GM18505 (cell line): ENCODE results near the gene TFPI2.

ENCODE experiments used
- ATAC-seq: cut with Tn5 transposase; IDR thresholded peaks from one replicate; pipeline ENCODE4 v1.9.1; 2021; ENCODE audit not compliant: unreplicated experiment
- POLR2A ChIP-seq: IDR thresholded peaks from 4 replicates; pipeline ENCODE4 v1.6.1; 2011; ENCODE audit warnings: borderline replicate concordance; ENCODE audit not compliant: insufficient read depth, insufficient read length; ENCODE audit errors: extremely low read depth

The TFPI2 gene

DNA sequence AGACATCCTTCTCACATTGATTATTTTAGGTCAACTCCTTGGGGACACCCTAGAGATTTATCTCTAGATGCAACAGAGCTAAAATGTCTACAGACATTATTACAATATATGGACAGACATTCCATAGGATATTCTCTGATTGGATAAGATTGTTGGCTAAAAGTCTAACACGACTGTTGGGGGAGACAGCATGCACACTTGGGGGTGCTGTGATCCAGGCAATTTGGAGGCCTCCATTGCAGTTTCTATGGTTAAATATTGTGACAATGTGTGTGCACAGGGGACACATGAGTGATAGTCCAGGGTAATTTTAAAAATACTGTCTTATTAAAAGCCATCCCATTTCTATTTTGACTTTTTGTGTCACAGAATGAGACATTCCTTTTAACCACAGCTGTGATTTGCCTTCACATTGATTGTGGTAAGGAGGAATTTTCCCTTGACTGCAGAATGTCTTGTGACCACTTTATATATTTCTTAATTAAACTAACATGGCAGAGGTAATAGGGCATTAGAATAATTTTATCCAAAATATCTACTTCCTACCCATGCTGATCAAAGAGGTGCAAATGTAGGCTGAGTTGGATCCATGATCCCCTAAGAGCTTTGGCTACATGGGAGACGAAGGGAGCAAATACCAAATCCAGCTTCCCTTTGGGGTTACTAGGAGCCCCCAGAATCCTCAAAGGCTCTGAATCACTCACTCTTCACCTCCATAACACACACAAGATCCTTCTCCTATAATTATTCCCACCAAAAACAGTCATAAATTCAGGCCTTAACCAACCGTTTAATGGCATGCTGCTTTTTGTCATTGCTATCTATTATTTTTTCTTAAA, 7.3 kb downstream of the TFPI2 start:
- no peak for TF ChIP-seq POLR2A
- no peak for ATAC-seq

DNA sequence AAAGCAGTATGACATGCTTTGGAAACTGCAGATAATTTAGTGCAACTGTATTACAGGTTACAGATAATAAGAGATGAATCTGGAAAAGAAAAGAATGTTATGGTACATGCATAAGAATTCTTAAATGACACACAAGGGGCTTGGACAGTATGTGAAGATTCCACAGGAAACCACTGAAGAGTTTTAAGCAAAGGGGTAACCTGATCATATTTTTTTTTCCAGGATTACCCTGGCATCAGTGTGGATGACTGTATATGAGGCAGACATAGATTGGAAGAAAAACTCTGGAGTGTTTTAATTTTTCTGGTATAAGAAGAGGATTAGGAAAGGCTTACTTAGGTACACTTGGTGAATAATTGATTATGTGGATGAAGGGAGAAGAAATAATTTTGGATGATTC, 8.1 kb downstream of the TFPI2 start:
- ATAC-seq, result no peak
- no peak for TF ChIP-seq POLR2A

DNA sequence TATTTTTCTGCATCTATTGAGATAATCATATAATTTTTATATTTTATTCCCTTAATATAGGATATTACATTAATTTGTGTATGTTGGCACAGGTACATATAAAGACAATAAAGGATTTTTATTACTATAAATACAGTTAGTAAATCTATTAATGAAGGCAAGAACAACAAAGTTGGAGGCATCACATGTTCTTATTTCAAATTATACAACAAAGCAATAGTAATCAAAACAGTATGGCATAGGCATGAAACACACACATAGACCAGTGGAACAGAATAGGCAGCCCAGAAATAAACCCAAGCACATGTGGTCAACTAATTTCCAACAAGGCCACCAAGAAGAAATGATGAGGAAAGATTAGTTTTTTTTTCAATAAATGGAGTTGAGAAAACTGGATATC, 11.2 kb downstream of the TFPI2 start:
- TF ChIP-seq POLR2A, result no peak
- ATAC-seq, result no peak

DNA sequence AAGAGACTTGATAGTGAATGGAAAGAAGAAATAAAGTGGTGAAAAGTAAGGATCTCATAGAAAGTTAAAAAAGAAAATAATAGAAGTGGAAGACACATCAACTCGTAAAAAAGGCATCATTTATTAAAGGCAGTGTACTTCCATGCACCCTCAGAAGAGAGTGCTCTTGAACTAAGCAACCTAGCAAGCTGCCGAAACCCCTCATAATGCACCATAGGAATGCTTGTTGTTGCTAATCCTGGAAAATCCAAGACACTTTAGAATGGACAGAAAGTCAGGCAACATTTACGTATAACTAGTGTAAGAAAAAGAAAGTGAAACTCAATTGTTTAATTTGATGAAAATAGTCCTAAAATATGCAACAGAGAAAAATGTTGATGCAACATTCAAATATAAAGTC, 12.8 kb downstream of the TFPI2 start:
- TF ChIP-seq POLR2A, result no peak
- ATAC-seq, result no peak

DNA sequence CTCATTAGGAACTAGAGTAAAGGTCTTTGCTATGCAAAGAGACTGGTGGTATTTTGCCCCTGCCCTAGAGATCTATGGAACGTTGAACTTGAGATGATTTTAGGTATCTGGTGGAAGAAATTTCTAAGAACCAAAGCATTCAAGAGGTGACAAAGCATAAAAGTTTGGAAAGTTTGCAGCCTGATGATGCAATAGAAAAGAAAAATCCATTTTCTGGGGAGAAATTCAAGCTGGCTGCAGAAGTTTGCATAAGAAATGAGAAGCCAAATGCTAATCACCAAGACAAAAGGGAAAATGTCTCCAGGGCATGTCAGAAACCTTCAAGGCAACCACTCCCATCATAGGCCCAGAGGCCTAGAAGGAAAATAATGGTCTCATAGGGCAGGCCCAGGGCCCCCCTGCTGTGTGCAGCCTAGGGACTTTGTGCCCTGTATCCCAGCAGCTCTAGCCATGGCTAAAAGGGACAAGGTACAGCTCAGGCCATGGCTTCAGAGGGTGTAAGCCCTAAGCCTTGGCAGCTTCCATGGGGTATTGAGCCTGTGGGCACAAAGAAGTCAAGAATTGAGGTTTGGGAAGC, 16.5 kb downstream of the TFPI2 start:
- no peak for TF ChIP-seq POLR2A
- ATAC-seq, result no peak

DNA sequence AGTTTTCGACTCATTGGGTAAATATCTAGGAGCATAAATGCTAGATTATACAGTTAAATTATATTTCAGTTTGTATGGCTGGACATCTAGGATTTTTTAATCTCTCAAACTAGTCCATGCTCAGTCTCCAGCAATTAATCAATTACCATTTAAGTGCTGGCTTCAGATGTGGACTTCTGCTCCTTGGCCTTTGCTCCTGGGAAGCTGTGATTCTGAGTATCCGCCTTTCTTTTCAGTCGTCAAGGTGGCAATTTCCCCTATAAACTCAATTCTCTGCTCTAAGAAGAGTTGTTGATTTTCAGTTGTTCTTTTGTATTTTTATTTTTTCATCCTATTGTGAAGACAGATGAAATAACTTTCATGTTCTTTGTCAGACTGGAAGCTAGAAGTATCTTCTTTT, 23.7 kb downstream of the TFPI2 start:
- no peak for TF ChIP-seq POLR2A
- no peak for ATAC-seq

DNA sequence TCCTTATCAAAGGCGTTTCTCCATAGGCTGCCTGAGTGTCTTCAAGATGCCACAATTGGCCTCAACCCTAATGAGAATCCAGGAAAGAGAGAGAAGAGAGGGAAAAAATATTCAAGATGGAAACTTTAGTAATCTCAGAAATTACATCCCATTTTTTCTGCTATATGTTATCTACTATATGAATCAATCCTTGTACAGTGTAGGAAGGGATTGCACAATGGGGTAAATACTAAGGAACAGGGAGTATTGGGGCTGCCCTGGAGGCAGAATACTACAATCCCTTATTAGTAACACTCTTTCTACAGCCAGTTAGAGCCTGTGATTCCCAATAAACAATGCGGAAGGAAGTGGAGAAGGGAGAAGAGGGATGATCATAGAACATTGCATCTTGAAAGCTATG, 27.9 kb downstream of the TFPI2 start:
- TF ChIP-seq POLR2A, result no peak
- no peak for ATAC-seq

DNA sequence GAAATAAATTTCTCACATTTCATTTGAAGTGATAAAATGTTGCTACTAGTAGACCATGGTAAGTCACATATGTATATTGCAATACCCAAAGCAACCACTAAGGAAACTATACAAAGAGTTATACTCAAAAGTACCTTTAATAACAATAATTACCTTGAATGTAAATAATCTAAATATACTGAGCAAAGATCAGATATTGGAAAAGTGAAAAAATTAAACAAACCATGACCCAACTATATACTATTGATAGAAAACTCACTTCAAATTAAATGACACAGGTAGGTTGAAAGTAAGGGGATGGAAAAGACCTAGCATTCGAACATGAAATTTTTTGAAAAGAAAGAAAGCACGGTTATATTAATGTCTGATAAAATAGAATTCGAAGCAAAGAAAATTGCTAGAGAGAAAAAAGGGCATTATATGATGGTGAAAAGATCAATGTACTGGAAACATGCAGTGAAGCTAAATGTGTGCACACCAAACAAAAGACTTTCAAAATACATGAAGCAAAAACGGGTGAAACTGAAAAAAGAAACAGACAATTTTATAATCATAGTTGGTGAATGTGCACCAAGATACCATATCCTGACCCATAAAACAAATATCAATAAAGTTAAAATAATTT, 29.1 kb downstream of the TFPI2 start:
- TF ChIP-seq POLR2A, result no peak
- ATAC-seq, result no peak

DNA sequence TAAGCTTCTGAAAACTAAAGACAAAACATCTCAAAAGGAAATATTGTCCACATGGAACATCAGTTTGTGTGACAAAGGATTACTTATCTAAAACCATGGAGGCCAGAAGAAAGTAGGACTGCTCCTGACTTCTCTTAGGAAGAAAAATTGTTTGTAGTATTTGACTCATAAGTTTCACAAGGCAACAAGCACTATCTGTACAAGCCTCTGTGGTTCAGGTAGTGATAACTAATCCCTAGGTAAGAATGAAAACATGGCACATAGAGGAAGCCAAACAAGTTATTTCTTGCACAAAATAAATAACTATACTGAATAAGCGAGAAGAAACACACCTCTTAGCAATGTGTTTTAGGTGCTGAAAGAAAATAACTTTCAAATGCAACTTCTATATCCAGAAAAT, 30.3 kb downstream of the TFPI2 start:
- TF ChIP-seq POLR2A, result no peak
- ATAC-seq, result no peak

DNA sequence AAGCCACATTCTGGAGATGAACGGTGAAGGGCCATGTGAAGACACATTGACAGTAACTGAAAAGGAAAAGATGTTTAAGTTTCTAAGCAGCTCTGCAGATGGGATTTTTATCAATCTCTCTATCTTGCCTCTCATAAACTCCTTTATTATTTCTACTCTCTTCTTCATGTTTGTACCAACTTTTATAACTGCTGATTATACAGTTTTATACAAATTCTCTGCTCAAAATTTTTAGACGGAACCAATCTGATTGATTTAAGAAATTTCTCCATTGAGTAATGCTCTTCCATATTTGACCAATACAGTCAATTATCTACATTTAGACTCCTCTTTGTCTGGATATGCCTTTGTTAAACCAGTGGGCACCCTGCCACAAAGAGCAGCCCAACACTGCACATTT, 31.7 kb downstream of the TFPI2 start:
- no peak for TF ChIP-seq POLR2A
- no peak for ATAC-seq

DNA sequence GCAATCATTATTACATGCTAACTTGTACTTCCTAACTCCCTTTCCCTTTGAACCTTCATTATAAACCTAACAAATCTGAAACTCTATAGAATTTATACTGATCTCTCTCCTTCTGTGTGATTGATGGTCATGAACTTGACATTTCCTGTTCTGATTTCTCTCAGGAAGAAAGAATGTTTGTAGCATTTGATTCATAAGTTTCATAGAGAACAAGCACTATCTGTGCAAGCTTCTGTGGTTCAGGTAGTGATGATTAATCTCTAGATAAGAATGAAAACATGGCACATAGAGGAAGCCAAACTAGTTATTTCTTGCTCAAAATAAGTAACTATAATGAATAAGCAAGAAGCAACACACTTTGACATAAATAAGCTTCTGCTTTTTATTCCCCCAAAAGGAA, 34.2 kb downstream of the TFPI2 start:
- ATAC-seq, result peak; percentile 58
- TF ChIP-seq POLR2A, result no peak

DNA sequence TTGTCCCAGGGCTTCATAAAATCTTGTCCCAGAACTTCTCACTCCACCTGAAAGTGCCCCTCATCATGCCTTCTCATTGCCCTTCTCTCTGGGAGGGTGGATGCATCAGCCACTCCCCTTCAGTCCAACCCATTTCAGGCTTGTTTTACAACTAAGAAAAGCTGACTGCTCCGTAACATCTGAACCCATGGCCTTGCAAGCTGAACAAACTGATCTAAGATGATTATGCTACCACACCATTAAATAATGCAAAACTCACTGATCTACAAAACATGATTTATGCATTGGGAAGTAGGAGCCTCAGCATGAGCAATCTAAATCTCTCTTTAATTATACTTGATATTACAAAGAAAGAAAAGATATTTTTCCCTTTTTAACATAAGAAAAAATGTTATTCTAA, 34.8 kb downstream of the TFPI2 start:
- ATAC-seq, result no peak
- no peak for TF ChIP-seq POLR2A

DNA sequence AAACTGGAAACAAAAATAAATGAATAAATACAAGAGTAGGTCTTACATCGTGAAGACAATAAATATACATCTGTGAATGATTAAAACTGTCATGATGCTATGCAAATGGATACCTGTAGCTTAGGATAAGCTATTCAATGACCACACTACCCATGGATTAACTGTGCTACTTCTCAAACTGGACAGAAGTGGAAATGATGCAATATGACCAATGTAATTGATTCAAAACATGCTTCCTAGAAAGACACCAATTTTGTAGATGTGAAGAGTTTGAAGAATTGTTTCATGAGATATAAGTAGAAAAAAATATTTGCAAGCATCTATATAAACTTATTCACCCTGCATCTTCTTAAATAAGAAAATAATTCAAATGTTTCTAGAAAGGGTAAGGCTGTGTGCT, 36.1 kb downstream of the TFPI2 start:
- ATAC-seq, result no peak
- no peak for TF ChIP-seq POLR2A

DNA sequence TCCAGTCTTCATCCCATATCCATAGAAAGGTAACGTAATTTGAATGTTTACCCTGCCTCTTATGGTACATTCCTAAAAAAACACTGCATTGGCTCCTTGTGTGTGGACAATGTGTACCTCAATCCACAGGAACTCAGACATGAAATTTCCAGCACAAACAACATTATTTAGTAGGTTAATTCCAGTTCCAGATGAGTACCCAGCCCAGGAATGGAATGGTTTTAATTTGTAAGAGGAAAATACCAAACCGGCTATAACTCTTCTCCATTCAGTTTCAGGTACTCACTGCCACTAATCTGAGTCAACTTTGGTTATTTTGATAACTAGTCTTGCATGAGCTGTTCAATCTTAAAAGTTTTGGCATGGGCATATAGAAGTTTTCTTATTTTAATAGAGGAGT, 39.0 kb downstream of the TFPI2 start:
- no peak for TF ChIP-seq POLR2A
- no peak for ATAC-seq
